Activated naive CD4-positive, alpha-beta T cell treated with anti-CD3 and anti-CD28 coated beads, Interleukin-2, amount 10 ng/mL, durations not matched to agents 7 days and 5 days (primary cell): Measurements from ENCODE around the gene TPTE.
"Not testable (repeated sequence)": the region's sequence is repeated elsewhere in the genome, so short reads cannot be mapped to it uniquely, and the experiment has no call there.

Source experiments
- CTCF ChIA-PET: fragments of 350-600 bp; sonication (Branson Sonifier 250); formaldehyde crosslinking; loops from one replicate; lab custom pipeline; 2021; ENCODE audit warnings: antibody characterized with exemption; lab: Charles Lee
- DNase-seq: peaks from one replicate; pipeline ENCODE4 v3.0.0-alpha.2; 2020
- H3K27ac Mint-ChIP-seq: one replicate; pipeline ENCODE4 v1.8.0; 2021; ENCODE audit warnings: mild to moderate bottlenecking, moderate library complexity, mixed read lengths
- H3K27me3 Mint-ChIP-seq: one replicate; pipeline ENCODE4 v1.8.0; 2021; ENCODE audit warnings: mild to moderate bottlenecking, mixed read lengths
- H3K36me3 Mint-ChIP-seq: one replicate; pipeline ENCODE4 v1.8.0; 2021; ENCODE audit warnings: mixed read lengths
- H3K4me1 Mint-ChIP-seq: one replicate; pipeline ENCODE4 v1.8.0; 2021; ENCODE audit warnings: mixed read lengths
- H3K4me3 Mint-ChIP-seq: one replicate; pipeline ENCODE4 v1.8.0; 2021; ENCODE audit warnings: mild to moderate bottlenecking, moderate library complexity, mixed read lengths
- H3K9me3 Mint-ChIP-seq: one replicate; pipeline ENCODE4 v1.8.0; 2021; ENCODE audit warnings: mixed read lengths

TPTE gene

DNA sequence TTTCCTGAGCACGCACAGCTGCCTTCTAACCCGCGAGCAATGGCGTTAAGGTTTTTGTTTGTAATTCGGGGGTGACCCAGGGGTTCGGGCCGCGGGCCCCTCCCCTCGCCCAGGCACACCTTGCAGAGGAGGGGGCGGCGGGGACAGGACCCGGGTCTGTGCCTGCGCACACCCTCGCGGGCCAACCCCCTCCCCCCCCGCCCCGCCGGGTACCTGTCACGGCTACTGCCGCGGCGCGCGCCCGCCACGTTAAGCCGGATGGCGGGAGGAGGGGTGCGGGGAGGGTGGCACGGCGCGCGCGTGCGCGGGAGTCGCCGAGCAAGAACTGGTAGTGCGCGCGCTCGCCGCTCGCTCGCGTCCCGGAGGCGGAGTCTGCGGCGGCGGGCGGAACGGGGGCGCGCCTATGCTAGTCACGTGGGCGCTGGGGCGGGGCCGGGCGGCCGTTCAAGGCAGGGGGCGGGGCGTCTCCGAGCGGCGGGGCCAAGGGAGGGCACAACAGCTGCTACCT is at the start of gene TPTE:
Gene TPTE, plus strand, starts transcription at position 493 of the 508 bp plus-strand sequence. CDS start 17,141 bp downstream, outside the sequence.
- H3K27ac Mint-ChIP-seq = no peak within 1 kb of the TSS
- no peaks in the 10 kb centered on the region for H3K36me3 Mint-ChIP-seq
- H3K27me3 Mint-ChIP-seq = no peaks in the 10 kb centered on the region
- DNase-seq = no peak
- H3K4me1 Mint-ChIP-seq = no peaks in the 10 kb centered on the region
- peaks cover 58% of the 10 kb centered on the region for H3K9me3 Mint-ChIP-seq
- CTCF ChIA-PET = no interaction called here
- no peak within 1 kb of the TSS for H3K4me3 Mint-ChIP-seq

DNA sequence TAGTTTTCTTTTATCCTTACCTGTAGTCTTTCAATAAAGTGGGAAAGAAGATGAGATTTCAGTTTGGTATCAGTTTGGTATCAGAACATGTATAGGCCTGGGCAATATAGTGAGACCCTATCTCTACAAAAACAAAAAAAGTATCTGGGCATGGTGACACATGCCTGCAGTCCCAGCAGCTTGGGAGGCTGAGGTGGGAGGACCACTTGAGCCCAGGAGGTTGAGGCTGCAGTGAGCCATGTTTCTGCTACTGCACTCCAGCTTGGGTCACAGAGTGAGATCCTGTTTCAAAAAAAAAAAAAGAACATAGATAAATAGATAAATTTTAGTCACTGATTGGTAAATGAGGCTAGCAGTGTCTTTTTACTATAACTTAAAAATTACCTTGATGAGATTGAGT is 49.4 kb upstream of the TPTE start:
- DNase-seq, H3K27ac Mint-ChIP-seq, H3K4me3 Mint-ChIP-seq, H3K36me3 Mint-ChIP-seq, H3K9me3 Mint-ChIP-seq, CTCF ChIA-PET, H3K4me1 Mint-ChIP-seq, H3K27me3 Mint-ChIP-seq: not testable (repeated sequence)

- H3K27me3 Mint-ChIP-seq, H3K4me1 Mint-ChIP-seq, H3K36me3 Mint-ChIP-seq: not testable (repeated sequence)
These were observed 43.6 kb upstream of the TPTE start for GRCh38 chr21:10477794-10478193.

GRCh38 chr21:10479875-10480274 is 41.5 kb upstream of the TPTE start:
- H3K4me3 Mint-ChIP-seq, H3K27me3 Mint-ChIP-seq, DNase-seq, H3K4me1 Mint-ChIP-seq, CTCF ChIA-PET, H3K27ac Mint-ChIP-seq, H3K36me3 Mint-ChIP-seq: not testable (repeated sequence)
- H3K9me3 Mint-ChIP-seq = peaks cover 20% of the 10 kb centered on the region

More at GRCh38 chr21:10477794-10478193, 43.6 kb upstream of the TPTE start:
- H3K9me3 Mint-ChIP-seq = peaks cover 18% of the 10 kb centered on the region
- DNase-seq, H3K4me3 Mint-ChIP-seq, H3K27ac Mint-ChIP-seq, CTCF ChIA-PET: not testable (repeated sequence)

GRCh38 chr21:10484864-10485263 is 36.5 kb upstream of the TPTE start:
- CTCF ChIA-PET, H3K36me3 Mint-ChIP-seq: not testable (repeated sequence)
- peaks cover 22% of the 10 kb centered on the region for H3K9me3 Mint-ChIP-seq

DNA sequence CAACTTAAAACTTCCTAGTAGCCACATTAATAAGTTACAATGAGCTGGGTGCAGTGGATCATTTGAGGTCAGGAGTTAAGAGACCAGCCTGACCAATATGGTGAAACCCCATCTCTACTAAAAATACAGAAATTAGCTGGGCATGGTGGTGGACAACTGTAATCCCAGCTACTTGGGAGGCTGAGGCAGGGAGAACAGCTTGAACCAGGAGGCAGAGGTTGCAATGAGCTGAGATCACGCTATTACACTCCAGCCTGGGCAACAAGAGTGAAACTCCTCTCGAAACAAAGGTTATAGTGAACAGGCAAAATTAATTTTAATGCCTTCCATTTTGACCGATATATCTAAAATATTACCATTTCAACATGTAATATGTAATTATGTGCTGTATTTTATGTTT is 30.9 kb upstream of the TPTE start:
- H3K27ac Mint-ChIP-seq, H3K27me3 Mint-ChIP-seq, DNase-seq, H3K4me3 Mint-ChIP-seq, CTCF ChIA-PET, H3K4me1 Mint-ChIP-seq, H3K9me3 Mint-ChIP-seq, H3K36me3 Mint-ChIP-seq: not testable (repeated sequence)

More at GRCh38 chr21:10484864-10485263, 36.5 kb upstream of the TPTE start:
- H3K4me1 Mint-ChIP-seq, H3K27me3 Mint-ChIP-seq, H3K27ac Mint-ChIP-seq, DNase-seq, H3K4me3 Mint-ChIP-seq: not testable (repeated sequence)

DNA sequence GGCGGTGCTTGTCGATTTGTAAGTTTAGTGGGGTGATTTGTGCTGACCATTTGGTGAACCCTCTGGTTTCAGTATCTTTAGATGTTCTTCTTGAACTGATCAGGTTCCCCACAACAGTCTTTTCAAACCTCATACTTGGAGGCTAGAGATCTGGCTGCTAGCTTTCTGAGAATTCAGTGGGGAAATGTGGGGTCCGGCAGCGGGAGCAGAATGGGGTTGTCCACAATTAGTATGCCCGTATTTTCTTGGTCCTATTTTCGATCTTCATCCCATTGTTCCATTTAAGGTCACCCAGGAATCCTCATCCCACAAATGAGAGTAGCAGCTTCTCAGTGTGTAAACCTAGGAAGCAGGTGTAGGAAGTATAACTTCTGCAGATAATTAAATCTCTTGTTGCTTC is 10.3 kb upstream of the TPTE start:
- Mint-ChIP-seq H3K27ac (no peak overlapping the region), H3K4me1 (no peaks in the 10 kb centered on the region), H3K36me3 (no peaks in the 10 kb centered on the region), H3K4me3 (no peak overlapping the region), H3K9me3 (peaks cover 28% of the 10 kb centered on the region), H3K27me3 (no peaks in the 10 kb centered on the region)
- CTCF ChIA-PET = no interaction called here
- DNase-seq = no peak

DNA sequence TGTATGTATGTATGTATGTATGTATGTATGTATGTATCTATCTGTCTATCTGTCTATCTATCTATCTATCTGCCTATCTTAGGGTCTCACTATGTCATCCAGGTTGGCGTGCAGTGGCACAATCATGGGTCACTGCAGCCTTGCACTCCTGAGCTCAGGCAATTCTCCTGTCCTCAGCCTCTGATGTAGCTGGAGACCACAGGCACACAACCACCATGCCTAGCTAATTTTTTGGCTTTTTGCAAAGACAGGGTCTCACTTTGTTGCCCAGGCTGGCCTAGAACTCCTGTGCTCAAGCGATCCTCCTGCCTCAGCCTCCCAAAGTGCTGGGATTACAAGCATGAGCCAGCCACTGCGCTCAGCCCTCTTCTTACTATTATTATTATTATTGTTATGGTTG is 4.5 kb upstream of the TPTE start:
- DNase-seq, H3K27me3 Mint-ChIP-seq, CTCF ChIA-PET, H3K4me3 Mint-ChIP-seq, H3K4me1 Mint-ChIP-seq, H3K36me3 Mint-ChIP-seq, H3K27ac Mint-ChIP-seq: not testable (repeated sequence)
- peaks cover 46% of the 10 kb centered on the region for H3K9me3 Mint-ChIP-seq

GRCh38 chr21:10517904-10518303 is 3.5 kb upstream of the TPTE start:
- H3K4me1 Mint-ChIP-seq, CTCF ChIA-PET, H3K36me3 Mint-ChIP-seq, H3K27ac Mint-ChIP-seq, DNase-seq, H3K4me3 Mint-ChIP-seq, H3K27me3 Mint-ChIP-seq: not testable (repeated sequence)
- peaks cover 51% of the 10 kb centered on the region for H3K9me3 Mint-ChIP-seq

DNA sequence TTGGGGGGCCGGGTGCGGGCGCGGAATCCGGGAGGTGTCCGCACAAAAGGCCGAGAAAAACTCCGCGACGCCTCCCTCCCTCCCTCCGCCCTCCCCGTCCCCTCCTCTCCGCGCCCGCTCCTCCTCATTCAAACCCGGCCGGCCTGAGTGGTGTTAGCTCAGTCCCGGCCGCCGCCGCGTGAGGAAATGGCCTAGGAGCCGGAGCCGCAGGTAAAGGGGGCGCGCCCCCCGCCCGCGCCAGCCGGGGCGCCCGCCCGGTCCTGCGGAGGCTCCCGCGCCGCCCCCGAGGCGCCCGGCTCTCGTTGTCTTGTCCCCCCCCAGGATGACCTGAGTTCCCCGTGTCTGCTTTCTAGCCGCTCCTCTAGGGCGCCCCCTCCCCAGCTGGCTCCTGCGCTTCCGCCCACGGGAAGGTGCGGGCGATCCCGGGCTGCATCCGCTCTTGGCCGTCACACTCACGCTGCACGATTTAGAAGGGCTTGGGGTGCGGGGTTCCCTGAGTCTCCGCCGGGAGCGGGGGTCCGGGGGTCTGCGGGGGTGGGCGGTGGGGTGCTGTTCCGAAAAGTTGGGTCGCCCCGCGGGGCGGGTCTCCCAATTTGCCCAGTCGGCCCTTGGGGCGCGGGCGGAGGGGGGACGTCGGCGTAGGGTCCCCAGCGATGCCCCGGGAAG is 585 bp downstream of the TPTE start:
- H3K27ac Mint-ChIP-seq, DNase-seq, H3K36me3 Mint-ChIP-seq, H3K27me3 Mint-ChIP-seq, CTCF ChIA-PET, H3K4me1 Mint-ChIP-seq, H3K4me3 Mint-ChIP-seq: not testable (repeated sequence)
- peaks cover 52% of the 10 kb centered on the region for H3K9me3 Mint-ChIP-seq

DNA sequence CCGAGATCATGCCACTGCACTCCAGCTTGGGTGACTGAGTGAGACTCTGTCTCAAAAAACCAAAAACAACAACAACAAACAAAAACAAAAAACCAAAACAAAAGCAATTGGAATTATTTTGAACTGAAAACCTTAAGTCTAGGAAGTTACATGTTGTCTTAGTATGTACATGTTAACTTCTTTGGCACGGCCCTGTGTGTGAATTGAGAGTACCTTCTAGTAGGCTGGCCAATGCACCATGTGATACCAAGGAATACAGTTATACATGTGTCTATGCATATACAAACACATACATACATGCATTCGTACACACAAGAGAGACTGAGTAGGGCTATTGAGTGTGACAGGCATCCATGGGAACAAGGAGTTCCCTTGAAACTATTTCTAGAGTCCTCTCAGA is 18.6 kb downstream of the TPTE start:
- Mint-ChIP-seq H3K4me3 (no peak overlapping the region), H3K36me3 (no peaks in the 10 kb centered on the region), H3K27ac (no peak overlapping the region), H3K4me1 (no peaks in the 10 kb centered on the region), H3K27me3 (no peaks in the 10 kb centered on the region), H3K9me3 (peaks cover 15% of the 10 kb centered on the region)
- CTCF ChIA-PET = no interaction called here
- no peak for DNase-seq

GRCh38 chr21:10544376-10544775 is 23.0 kb downstream of the TPTE start:
- H3K27me3 Mint-ChIP-seq, H3K27ac Mint-ChIP-seq, H3K4me1 Mint-ChIP-seq, CTCF ChIA-PET, DNase-seq, H3K36me3 Mint-ChIP-seq, H3K4me3 Mint-ChIP-seq: not testable (repeated sequence)
- H3K9me3 Mint-ChIP-seq = peaks cover 27% of the 10 kb centered on the region

- H3K27ac Mint-ChIP-seq, DNase-seq, H3K4me3 Mint-ChIP-seq, H3K4me1 Mint-ChIP-seq, H3K27me3 Mint-ChIP-seq, CTCF ChIA-PET, H3K36me3 Mint-ChIP-seq: not testable (repeated sequence)
- peaks cover 46% of the 10 kb centered on the region for H3K9me3 Mint-ChIP-seq
These were observed 26.5 kb downstream of the TPTE start for GRCh38 chr21:10547868-10548267.

DNA sequence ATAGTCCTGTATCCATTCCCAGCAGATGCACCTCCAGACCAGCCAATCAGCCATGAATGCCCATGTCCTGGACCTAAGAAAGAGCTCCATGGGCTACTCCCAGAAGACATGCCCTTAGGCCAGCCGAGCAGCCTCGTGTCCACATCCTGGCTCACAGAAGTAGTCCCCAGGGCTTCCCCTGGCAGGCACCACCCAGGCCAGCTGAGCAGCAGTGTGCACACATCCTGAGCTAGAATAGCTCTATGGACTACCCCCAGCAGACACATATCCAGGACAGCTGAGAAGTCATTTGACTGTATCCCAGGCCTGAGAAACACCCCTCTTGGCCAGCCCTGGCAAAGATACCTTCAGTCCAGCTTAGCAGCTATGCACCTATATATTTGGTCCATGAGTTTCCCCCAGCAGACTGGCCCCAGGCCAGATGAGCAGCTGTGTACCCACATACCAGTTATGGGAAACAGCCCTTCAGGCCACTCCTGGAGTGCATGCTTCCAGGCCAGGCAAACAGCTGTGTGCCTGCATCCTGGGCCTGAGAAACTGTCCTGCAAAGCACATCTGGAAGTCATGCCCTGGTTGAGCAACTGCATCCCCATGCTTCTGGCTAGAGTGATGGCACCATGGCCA is 27.1 kb downstream of the TPTE start:
- H3K9me3 Mint-ChIP-seq = peaks cover 46% of the 10 kb centered on the region
- H3K27ac Mint-ChIP-seq, H3K36me3 Mint-ChIP-seq, DNase-seq, H3K4me1 Mint-ChIP-seq, CTCF ChIA-PET, H3K27me3 Mint-ChIP-seq, H3K4me3 Mint-ChIP-seq: not testable (repeated sequence)

DNA sequence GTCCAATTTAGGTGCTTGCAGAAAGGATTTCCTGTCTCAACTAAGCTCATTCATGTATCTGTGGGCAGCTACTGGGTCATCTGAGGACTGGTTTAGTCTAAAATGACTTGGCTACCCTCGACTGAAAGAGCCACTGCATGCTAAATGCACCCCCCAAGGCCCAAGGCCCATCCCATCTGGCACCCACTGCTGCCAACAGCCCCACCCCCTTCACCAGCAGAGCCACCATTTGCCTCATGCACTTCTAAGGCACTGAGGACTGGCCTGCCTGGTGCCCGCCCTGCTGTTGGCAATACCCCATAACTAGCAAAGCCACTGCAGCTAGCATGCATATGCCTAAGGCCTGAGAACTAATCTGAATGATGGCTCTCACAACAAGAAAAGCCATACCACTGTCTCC is 49.4 kb downstream of the TPTE start:
- H3K4me3 Mint-ChIP-seq, CTCF ChIA-PET, H3K4me1 Mint-ChIP-seq, H3K36me3 Mint-ChIP-seq, DNase-seq, H3K27me3 Mint-ChIP-seq, H3K27ac Mint-ChIP-seq: not testable (repeated sequence)
- peaks cover 38% of the 10 kb centered on the region for H3K9me3 Mint-ChIP-seq
